ENCODE results near the gene NDUFC1. TPM values are rescaled to one million over a fixed set of nuclear protein-coding genes. Genes with fewer than 3 reads are reported as not detected.
"Not testable (repeated sequence)": the region's sequence is repeated elsewhere in the genome, so short reads cannot be mapped to it uniquely, and the experiment has no call there.

Gene NDUFC1
- total and polyA plus RNA-seq, 8 donors: 4.0 to 142 (median 66.0) TPM

DNA sequence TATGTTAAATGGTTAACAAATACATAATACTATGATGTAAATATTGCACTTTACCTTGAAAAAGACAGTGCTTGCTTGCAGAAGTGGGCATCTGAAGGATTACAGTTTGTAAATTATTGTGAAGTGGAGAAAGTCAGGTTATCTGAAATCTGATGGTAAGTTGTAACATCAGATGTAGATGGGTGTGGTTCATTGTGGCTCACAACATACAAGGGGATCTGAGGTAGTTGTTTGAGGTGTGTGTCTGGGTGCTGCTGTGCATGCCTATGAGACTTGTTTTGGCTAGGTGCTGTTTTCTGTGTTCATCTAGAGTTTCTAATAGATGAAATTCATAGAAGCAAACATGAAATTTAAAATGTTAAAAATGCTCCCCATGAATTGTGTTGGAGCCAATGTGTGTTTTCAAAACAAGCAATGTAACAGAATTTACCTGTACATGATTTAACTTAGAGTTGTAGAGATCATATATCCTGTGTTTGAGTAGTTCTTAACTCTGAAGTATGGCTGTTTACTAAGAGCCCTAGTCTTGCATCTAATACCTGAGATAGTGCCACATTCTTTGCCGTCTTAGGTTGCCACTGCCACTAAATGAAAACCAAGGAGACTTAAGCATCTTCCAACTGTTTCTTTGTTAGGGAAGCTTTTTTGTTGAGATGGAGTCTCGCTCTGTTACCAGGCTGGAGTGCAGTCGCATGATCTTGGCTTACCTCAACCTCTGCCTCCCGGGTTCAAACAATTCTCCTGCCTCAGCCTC is 11.9 kb upstream of the NDUFC1 start:
- intact Hi-C loops (cut with DNase I; ENCODE audit: low total_unique reads): no loop called here
- no peak overlapping the region for H3K27ac ChIP-seq
- whole genome bisulfite sequencing, 5 donors: 76 to 88% (median 85%) methylated on average over 4 of the region's 4 CpGs

DNA sequence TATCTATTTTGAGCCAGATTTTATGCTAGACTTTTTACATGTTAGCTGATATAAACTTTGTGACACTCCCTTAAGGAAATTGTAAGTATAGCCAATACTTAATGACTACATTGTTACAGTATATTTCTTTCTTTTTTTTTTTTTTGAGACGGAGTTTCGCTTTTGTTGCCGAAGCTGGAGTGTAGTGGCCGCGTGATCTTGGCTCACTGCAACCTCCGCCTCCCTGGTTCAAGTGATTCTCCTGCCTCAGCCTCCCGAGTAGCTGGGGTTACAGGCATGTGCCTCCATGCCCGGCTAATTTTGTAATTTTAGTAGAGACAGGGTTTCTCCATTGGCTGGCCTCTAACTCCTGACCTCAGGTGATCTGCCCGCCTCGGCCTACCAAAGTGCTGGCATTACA is 11.1 kb upstream of the NDUFC1 start:
- DNase-seq; H3K27me3 ChIP-seq; H3K4me3 ChIP-seq; H3K27ac ChIP-seq; H3K36me3 ChIP-seq; H3K9me3 ChIP-seq; intact Hi-C loops (cut with DNase I; ENCODE audit: low total_unique reads): not testable (repeated sequence)
- WGBS, 5 donors: 83 to 90% (median 89%) methylated on average over 10 of the region's 10 CpGs
- peaks cover 11 to 79% (median 38%) of the 10 kb centered on the region in 4 donors for H3K4me1 ChIP-seq

More for the DNA sequence above, 11.9 kb upstream of the NDUFC1 start:
- no peak for DNase-seq
- H3K4me3 ChIP-seq: no peak overlapping the region
- H3K9me3 ChIP-seq: no peaks in the 10 kb centered on the region
- H3K4me1 ChIP-seq: peaks cover 11 to 74% (median 36%) of the 10 kb centered on the region in 4 donors
- H3K27me3 ChIP-seq: no peaks in the 10 kb centered on the region
- TF ChIP-seq POLR2A (IDR thresholded peaks at IDR 0.05): no peak
- TF ChIP-seq EP300 (IDR thresholded peaks at IDR 0.05): no peak
- TF ChIP-seq POLR2AphosphoS5 (IDR thresholded peaks at IDR 0.05): no peak
- TF ChIP-seq, protein P1, sequence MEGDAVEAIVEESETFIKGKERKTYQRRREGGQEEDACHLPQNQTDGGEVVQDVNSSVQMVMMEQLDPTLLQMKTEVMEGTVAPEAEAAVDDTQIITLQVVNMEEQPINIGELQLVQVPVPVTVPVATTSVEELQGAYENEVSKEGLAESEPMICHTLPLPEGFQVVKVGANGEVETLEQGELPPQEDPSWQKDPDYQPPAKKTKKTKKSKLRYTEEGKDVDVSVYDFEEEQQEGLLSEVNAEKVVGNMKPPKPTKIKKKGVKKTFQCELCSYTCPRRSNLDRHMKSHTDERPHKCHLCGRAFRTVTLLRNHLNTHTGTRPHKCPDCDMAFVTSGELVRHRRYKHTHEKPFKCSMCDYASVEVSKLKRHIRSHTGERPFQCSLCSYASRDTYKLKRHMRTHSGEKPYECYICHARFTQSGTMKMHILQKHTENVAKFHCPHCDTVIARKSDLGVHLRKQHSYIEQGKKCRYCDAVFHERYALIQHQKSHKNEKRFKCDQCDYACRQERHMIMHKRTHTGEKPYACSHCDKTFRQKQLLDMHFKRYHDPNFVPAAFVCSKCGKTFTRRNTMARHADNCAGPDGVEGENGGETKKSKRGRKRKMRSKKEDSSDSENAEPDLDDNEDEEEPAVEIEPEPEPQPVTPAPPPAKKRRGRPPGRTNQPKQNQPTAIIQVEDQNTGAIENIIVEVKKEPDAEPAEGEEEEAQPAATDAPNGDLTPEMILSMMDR (IDR thresholded peaks at IDR 0.05): no peak
- no peaks in the 10 kb centered on the region for H3K36me3 ChIP-seq

DNA sequence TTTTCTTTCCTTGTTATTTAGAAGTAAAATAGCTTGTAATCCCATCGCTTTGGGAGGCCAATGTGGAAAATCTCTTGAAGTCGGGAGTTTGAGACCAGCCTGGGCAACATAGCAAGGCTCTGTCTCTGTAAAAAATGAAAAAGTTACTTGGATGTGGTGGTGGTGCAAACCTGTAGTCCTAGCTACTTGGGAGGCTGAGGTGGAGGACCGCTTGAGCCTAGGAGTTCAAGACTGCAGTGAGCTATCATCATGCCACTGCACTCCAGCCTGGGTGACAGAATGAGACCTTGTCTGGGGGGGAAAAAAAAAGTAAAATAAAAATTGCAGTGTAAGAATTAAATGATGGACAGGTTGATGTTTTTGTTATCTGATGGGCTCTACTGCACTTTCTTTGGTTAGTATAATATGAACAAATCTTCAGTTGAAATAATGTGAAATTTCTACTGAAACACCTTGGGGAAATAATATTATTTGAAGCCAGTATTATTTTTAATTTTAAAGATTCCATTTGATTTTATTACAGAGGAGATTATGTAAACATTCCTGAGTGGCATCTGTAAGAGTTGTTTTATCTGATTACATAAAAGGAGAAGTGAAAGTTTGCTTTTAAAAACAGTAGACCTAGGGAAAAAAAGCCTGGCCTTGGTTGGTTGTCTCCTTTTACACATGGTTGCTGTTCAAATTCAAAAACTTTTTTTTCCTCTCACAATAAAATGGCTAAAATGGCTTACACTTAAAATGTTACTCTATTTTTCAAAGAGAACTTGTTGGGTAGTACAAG is 10.5 kb upstream of the NDUFC1 start:
- H3K27me3 ChIP-seq: no peaks in the 10 kb centered on the region
- 89 to 100% (median 97%) methylated on average over 3 of the region's 3 CpGs for WGBS, 5 donors
- H3K27ac ChIP-seq: no peak overlapping the region
- H3K4me3 ChIP-seq: no peak overlapping the region
- H3K36me3 ChIP-seq: no peaks in the 10 kb centered on the region
- DNase-seq: no peak
- H3K9me3 ChIP-seq: no peaks in the 10 kb centered on the region
- no peak for TF ChIP-seq EP300 (IDR thresholded peaks at IDR 0.05)
- TF ChIP-seq, protein P1 (IDR thresholded peaks at IDR 0.05): no peak
- no peak for TF ChIP-seq POLR2AphosphoS5 (IDR thresholded peaks at IDR 0.05)
- TF ChIP-seq POLR2A (IDR thresholded peaks at IDR 0.05): no peak
- intact Hi-C loops (cut with DNase I; ENCODE audit: low total_unique reads): no loop called here
- peaks cover 11 to 85% (median 41%) of the 10 kb centered on the region in 4 donors for H3K4me1 ChIP-seq

DNA sequence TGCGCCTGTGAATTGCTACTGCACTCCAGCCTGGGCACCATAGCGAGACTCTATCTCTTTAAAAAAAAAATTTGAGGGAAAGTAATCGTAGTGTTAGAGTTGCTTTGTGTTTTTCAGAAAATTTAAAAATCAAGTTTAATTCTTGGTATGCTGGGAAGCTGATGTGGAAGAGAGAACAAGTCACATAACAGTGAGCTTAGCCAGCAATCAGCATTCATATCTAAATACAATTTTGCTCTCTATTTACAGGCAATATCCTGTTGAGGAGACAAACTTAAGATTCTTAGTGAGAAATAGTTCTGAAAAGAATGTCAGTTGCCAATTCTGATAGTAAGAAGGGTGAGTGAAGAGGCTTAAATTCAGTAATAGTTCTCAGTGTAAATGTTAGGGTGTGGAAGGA is 9.6 kb upstream of the NDUFC1 start:
- Histone ChIP-seq H3K27me3 (no peaks in the 10 kb centered on the region), H3K4me1 (peaks cover 11 to 85% (median 49%) of the 10 kb centered on the region in 4 donors), H3K36me3 (no peaks in the 10 kb centered on the region), H3K4me3 (no peak overlapping the region), H3K9me3 (no peaks in the 10 kb centered on the region), H3K27ac (no peak overlapping the region)
- 66 to 78% (median 70%) methylated on average over 3 of the region's 3 CpGs for WGBS, 5 donors
- TF ChIP-seq EP300 (IDR thresholded peaks at IDR 0.05): no peak
- intact Hi-C loops (cut with DNase I; ENCODE audit: low total_unique reads): no loop called here
- DNase-seq: no peak

DNA sequence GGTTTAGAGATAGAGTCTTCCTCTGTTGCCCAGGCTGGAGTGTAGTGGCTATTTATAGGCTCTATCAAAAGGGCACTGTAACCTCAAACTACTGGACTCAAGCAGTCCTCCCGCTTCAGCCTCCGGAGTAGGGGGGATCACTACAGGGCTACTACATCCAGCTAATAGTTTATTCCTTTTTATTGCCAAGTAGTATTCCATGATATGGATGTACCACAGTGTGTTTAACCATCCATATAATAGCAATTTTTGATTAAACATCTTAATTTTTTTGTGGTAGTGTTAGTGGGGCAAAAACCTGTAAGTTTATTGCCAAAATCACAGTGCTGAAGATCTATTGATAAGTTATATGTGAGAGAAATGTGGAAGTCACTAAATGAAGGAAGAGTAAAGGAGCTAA is 2.6 kb upstream of the NDUFC1 start:
- intact Hi-C loops (cut with DNase I; ENCODE audit: low total_unique reads): no loop called here

More for the DNA sequence above, 2.6 kb upstream of the NDUFC1 start:
- Histone ChIP-seq H3K4me3 (no peak overlapping the region), H3K36me3 (peaks cover 0 to 4% (median 0%) of the 10 kb centered on the region in 4 donors), H3K27ac (no peak overlapping the region), H3K9me3 (peaks cover 0 to 3% (median 0%) of the 10 kb centered on the region in 4 donors), H3K27me3 (no peaks in the 10 kb centered on the region), H3K4me1 (peaks cover 9 to 67% (median 48%) of the 10 kb centered on the region in 4 donors)
- 97 to 100% (median 98%) methylated on average over 2 of the region's 2 CpGs for WGBS, 5 donors
- no peak for DNase-seq
- TF ChIP-seq, protein P1 (IDR thresholded peaks at IDR 0.05): no peak
- TF ChIP-seq POLR2A (IDR thresholded peaks at IDR 0.05) (no peak), EP300 (IDR thresholded peaks at IDR 0.05) (no peak), POLR2AphosphoS5 (IDR thresholded peaks at IDR 0.05) (no peak)
